Activated CD8-positive, alpha-beta T cell treated with anti-CD3 and anti-CD28 coated beads, Interleukin-2, amount 10 ng/mL, durations not matched to agents 7 days and 5 days (primary cell): ENCODE measurements around the gene CLEC11A. TPM values are rescaled to one million over a fixed set of nuclear protein-coding genes. Genes with fewer than 3 reads are reported as not detected.

ENCODE experiments used
- ATAC-seq: fragments of 150-1000 bp; cut with Tn5 transposase; one replicate; pipeline ENCODE4 v1.10.0; 2021; ENCODE audit warnings: moderate library complexity
- CTCF ChIA-PET: fragments of 350-600 bp; sonication (Branson Sonifier 250); formaldehyde crosslinking; loops from one replicate; lab custom pipeline; 2021; ENCODE audit warnings: antibody characterized with exemption; lab: Charles Lee
- POLR2A ChIA-PET: fragments of 350-600 bp; sonication (Branson Sonifier 250); formaldehyde crosslinking; loops from one replicate; lab custom pipeline; 2021; ENCODE audit warnings: antibody characterized with exemption; lab: Charles Lee
- DNase-seq: peaks from one replicate; pipeline ENCODE4 v3.0.0-alpha.2; 2020
- H3K27ac Mint-ChIP-seq: one replicate; pipeline ENCODE4 v1.8.0; 2021; ENCODE audit warnings: mild to moderate bottlenecking, mixed read lengths
- H3K27me3 Mint-ChIP-seq: one replicate; pipeline ENCODE4 v1.8.0; 2021; ENCODE audit warnings: low read depth, mixed read lengths
- H3K36me3 Mint-ChIP-seq: one replicate; pipeline ENCODE4 v1.8.0; 2021; ENCODE audit warnings: low read depth, mixed read lengths
- H3K4me1 Mint-ChIP-seq: one replicate; pipeline ENCODE4 v1.8.0; 2021; ENCODE audit warnings: low read depth, mixed read lengths
- H3K4me3 Mint-ChIP-seq: one replicate; pipeline ENCODE4 v1.8.0; 2021; ENCODE audit warnings: mild to moderate bottlenecking, mixed read lengths
- H3K9me3 Mint-ChIP-seq: one replicate; pipeline ENCODE4 v1.8.0; 2022; ENCODE audit warnings: mixed read lengths; ENCODE audit not compliant: insufficient read depth
- total RNA-seq, 2 experiments: library from RNA; stranded (reverse); gene quantifications; one replicate each; pipeline ENCODE4 v1.2.3, GENCODE V29; 2021

Gene CLEC11A, protein sequence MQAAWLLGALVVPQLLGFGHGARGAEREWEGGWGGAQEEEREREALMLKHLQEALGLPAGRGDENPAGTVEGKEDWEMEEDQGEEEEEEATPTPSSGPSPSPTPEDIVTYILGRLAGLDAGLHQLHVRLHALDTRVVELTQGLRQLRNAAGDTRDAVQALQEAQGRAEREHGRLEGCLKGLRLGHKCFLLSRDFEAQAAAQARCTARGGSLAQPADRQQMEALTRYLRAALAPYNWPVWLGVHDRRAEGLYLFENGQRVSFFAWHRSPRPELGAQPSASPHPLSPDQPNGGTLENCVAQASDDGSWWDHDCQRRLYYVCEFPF
- total RNA-seq: 1 to 10 TPM; 1.4 to 2.3 TPM

DNA sequence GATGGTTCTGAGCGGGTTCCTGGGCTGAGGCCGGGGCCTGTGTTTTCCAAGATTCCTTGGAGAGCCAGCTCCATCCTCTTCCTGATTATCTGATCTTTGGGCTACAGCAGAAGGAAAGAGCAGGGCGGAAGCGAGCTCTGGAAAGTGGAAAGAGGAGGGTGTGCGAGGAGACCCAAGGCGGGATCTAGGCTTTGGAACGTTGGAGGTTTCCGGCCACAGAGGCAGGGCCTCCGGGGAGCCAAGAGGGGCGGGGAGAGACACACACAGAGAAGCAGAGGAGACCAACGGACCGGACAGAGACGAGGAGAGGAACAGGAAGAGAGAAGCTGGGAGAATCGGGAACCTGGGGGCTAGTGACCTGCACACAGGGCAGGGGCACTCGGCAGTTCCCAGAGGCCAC lies at the start of gene CLEC11A:
Gene CLEC11A, plus strand, starts transcription at position 296 of the 400 bp plus-strand sequence. CDS start 162 bp downstream, outside the sequence.
- Mint-ChIP-seq H3K4me3 (peak within 1 kb of the TSS; percentile 77), H3K27ac (no peak within 1 kb of the TSS), H3K9me3 (no peaks in the 10 kb centered on the region), H3K4me1 (peaks cover 29% of the 10 kb centered on the region), H3K27me3 (peaks cover 33% of the 10 kb centered on the region), H3K36me3 (no peaks in the 10 kb centered on the region)
- no peak for ATAC-seq
- no peak for DNase-seq
- ChIA-PET POLR2A (no interaction called here), CTCF (interaction anchor here (1.0 kb wide), 1 partner anchor 199 kb away, joined by 3 read pairs; no protein-coding TSS in a partner anchor)

GRCh38 chr19:50676625-50677197 lies 46.5 kb upstream of the CLEC11A start:
- Mint-ChIP-seq H3K4me1 (peaks cover 4% of the 10 kb centered on the region), H3K9me3 (no peaks in the 10 kb centered on the region), H3K27ac (no peak overlapping the region), H3K4me3 (no peak overlapping the region), H3K27me3 (peaks cover 15% of the 10 kb centered on the region), H3K36me3 (no peaks in the 10 kb centered on the region)
- CTCF ChIA-PET: no interaction called here
- no peak for ATAC-seq
- POLR2A ChIA-PET: no interaction called here
- DNase-seq: no peak

GRCh38 chr19:50677636-50678035 lies 45.5 kb upstream of the CLEC11A start:
- H3K36me3 Mint-ChIP-seq: no peaks in the 10 kb centered on the region
- H3K27ac Mint-ChIP-seq: no peak overlapping the region
- H3K4me3 Mint-ChIP-seq: no peak overlapping the region
- ChIA-PET CTCF (no interaction called here), POLR2A (no interaction called here)
- H3K4me1 Mint-ChIP-seq: peaks cover 4% of the 10 kb centered on the region
- no peak for ATAC-seq
- peaks cover 19% of the 10 kb centered on the region for H3K27me3 Mint-ChIP-seq
- H3K9me3 Mint-ChIP-seq: no peaks in the 10 kb centered on the region
- DNase-seq: no peak

DNA sequence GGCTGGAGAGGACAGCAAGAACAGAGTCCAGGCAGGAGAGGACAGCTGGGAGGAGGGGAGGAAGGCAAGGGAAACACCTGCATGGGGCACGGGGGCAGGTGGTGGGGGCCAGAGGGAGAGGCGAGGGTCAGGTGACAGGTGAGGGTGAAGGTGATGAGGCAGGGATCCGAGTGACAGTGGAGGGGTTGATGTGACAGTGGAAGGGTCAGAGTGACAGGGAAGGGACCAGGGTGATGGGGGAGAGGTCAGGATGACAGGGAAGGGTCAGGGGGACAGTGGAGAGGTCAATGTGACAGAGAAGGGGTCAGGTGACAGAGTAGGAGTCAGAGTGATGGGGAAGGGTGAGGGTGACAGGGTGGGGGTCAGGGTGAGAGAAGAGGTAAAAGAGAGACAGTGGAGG lies 44.8 kb upstream of the CLEC11A start:
- DNase-seq (no peak), ATAC-seq (no peak)
- ChIA-PET CTCF (no interaction called here), POLR2A (no interaction called here)
- no peaks in the 10 kb centered on the region for H3K9me3 Mint-ChIP-seq
- H3K27me3 Mint-ChIP-seq: peaks cover 14% of the 10 kb centered on the region
- H3K4me3 Mint-ChIP-seq: no peak overlapping the region
- H3K4me1 Mint-ChIP-seq: peaks cover 4% of the 10 kb centered on the region
- H3K27ac Mint-ChIP-seq: no peak overlapping the region
- no peaks in the 10 kb centered on the region for H3K36me3 Mint-ChIP-seq

DNA sequence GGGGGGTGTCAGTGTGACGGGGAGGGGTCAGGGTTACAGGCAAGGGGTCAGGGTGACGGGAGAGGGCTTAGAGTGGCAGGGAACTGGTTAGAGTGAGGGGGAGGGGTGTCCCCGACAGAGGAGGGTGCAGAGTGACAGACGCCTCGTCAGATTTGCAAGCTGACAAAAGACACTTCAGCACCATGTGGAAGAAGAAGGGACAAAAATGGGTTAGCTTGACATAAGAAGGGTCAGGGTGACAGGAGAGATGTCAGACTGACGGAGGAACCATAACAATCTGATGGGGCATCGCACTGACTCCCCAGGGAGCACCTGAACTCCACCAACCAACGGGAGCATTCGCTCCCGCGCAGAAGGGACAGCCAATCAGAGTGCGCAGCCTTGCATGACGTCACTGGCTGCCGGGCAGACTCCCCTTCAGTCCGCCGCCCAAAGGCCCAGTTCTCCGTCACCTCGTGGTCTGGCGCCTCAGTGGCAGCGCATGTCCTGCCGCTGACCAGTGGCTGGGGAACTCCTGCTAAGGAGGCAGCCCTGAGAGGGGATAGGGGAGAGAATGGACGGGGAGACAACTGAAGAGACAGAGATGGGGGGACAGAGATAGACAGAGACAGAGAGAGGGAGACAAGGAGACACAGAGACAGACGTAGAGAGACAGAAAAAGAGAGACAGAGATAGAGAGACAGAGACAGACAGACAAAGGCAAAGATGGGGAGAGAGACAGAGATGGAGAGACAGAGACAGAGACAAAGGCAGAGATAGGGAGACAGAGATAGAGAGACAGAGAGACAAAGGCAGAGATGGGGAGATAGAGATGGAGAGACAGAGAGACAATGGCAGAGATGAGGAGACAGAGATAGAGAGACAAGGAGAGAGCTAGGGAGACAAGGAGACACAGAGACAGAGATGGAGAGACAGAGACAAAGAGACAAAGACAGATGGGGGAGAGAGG lies 43.7 kb upstream of the CLEC11A start:
- peak; percentile 96 for ATAC-seq
- H3K27me3 Mint-ChIP-seq: peaks cover 15% of the 10 kb centered on the region
- POLR2A ChIA-PET: interaction anchor here (0.6 kb wide), 1 partner anchor 1041 kb away, joined by 3 read pairs; no protein-coding TSS in a partner anchor
- H3K4me1 Mint-ChIP-seq: peaks cover 4% of the 10 kb centered on the region
- peak; percentile 85 for DNase-seq
- no peak overlapping the region for H3K4me3 Mint-ChIP-seq
- no peaks in the 10 kb centered on the region for H3K36me3 Mint-ChIP-seq
- H3K27ac Mint-ChIP-seq: no peak overlapping the region
- CTCF ChIA-PET: interaction anchor here (0.7 to 1.0 kb wide), 2 partner anchors 10 to 219 kb away, joined by 3 read pairs; no protein-coding TSS in a partner anchor
- no peaks in the 10 kb centered on the region for H3K9me3 Mint-ChIP-seq

DNA sequence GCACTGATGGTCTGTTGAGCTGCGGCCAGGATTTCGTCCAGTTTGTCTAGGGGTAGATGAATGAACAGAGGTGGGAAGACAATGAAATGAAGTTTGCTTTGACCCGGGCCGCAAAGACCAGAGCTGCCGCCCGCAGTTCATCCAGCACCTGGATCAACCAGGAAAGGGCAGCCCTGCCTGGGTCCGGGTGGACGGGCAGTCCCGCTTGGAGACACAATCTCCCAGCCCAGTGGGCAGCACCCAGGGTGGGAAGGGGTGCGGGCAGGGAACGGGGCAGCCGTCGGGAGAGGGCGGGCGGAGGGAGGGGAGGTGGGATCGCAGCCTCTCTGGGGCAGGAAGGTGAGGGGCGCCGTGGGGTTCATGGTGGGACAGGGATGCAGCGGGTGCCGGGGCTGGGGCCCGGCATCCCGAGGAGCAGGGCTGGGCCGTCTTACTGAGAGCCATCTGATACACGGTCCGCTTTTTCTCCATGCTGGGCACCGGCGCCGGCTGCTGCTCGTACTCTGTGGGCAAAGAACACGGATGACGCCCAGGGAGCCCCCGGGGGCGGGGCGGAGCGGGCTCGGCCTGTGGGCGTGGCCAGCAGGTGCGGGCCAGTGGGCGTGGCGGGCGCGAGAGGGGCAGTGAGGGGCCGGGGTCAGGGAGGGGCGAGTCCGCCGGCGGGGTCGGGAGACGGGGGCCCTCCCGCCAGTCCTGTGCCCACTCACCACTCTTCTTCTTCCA lies 36.7 kb upstream of the CLEC11A start:
- Mint-ChIP-seq H3K27me3 (peaks cover 19% of the 10 kb centered on the region), H3K27ac (no peak overlapping the region), H3K4me3 (no peak overlapping the region), H3K9me3 (no peaks in the 10 kb centered on the region), H3K4me1 (no peaks in the 10 kb centered on the region), H3K36me3 (no peaks in the 10 kb centered on the region)
- no peak for DNase-seq
- ChIA-PET CTCF (no interaction called here), POLR2A (no interaction called here)
- no peak for ATAC-seq

DNA sequence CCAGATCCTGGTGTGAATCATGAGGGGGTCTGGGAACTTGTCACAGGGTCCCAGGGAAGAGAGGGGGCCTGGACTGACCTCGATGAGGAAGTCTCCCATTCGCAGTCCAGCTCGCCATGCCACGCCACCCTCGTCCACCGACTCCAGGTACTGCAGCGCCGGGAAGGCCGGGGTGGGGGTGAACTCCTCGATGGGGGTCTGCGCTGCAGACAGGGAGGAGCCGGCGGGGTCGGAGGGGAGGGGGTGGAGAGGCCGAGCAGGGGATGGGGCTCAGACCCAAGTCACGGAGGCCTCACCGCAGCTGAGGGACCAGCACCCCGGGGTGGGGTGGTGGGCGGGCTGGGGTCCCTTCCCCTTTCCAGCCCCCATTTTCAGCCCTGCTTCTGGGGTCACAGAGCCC lies 34.4 kb upstream of the CLEC11A start:
- CTCF ChIA-PET: no interaction called here
- H3K9me3 Mint-ChIP-seq: no peaks in the 10 kb centered on the region
- H3K27me3 Mint-ChIP-seq: peaks cover 26% of the 10 kb centered on the region
- H3K4me1 Mint-ChIP-seq: no peaks in the 10 kb centered on the region
- POLR2A ChIA-PET: no interaction called here
- DNase-seq (no peak), ATAC-seq (no peak)
- no peak overlapping the region for H3K27ac Mint-ChIP-seq
- H3K36me3 Mint-ChIP-seq: no peaks in the 10 kb centered on the region
- H3K4me3 Mint-ChIP-seq: no peak overlapping the region

DNA sequence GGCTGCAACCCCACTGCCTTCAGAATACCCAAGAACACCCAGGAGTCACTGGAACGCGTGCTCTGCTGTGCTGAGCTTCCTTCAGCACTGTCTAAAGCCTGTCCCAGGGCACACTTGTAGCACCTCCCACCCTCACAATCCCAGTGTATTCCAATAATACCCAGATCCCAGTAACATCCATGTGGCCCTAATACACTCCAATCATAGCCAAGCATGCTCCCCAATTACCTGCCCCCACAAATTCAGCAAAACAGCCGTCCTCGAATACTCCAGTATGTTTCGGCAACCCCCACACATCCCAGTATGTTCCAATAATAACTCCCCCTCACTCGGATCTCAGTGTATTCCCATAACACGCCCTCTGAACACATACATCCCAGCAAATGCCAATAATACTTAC lies 32.7 kb upstream of the CLEC11A start:
- ATAC-seq (no peak), DNase-seq (no peak)
- Mint-ChIP-seq H3K4me1 (no peaks in the 10 kb centered on the region), H3K27ac (no peak overlapping the region), H3K27me3 (peaks cover 26% of the 10 kb centered on the region), H3K36me3 (no peaks in the 10 kb centered on the region), H3K9me3 (no peaks in the 10 kb centered on the region), H3K4me3 (no peak overlapping the region)
- POLR2A ChIA-PET: no interaction called here
- CTCF ChIA-PET: no interaction called here

GRCh38 chr19:50693064-50693975 lies 29.8 kb upstream of the CLEC11A start:
- ChIA-PET CTCF (no interaction called here), POLR2A (no interaction called here)
- H3K27me3 Mint-ChIP-seq: peaks cover 27% of the 10 kb centered on the region
- H3K36me3 Mint-ChIP-seq: no peaks in the 10 kb centered on the region
- DNase-seq (no peak), ATAC-seq (no peak)
- H3K4me1 Mint-ChIP-seq: no peaks in the 10 kb centered on the region
- no peak overlapping the region for H3K27ac Mint-ChIP-seq
- no peak overlapping the region for H3K4me3 Mint-ChIP-seq
- no peaks in the 10 kb centered on the region for H3K9me3 Mint-ChIP-seq

DNA sequence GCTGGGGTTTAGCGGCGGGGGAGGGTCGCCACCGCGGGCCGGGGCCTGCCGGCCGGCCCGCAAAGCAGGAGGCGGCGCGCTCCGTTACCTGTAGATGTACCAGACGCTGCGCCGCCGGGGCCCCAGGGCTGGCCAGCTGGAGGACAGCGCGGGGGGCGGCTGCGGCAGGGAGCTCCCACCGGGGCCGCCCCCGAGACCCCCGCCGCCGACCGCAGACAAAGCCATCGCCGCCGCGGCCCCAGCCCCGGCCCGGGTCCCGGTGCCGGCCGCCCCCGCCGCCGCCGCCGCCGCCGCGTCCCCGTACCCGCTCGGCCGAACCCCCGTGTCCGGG lies 28.4 kb upstream of the CLEC11A start:
- Mint-ChIP-seq H3K27me3 (peaks cover 27% of the 10 kb centered on the region), H3K9me3 (no peaks in the 10 kb centered on the region), H3K36me3 (no peaks in the 10 kb centered on the region), H3K4me1 (no peaks in the 10 kb centered on the region), H3K4me3 (no peak overlapping the region), H3K27ac (no peak overlapping the region)
- ChIA-PET POLR2A (no interaction called here), CTCF (no interaction called here)
- peak; percentile 17 for ATAC-seq
- no peak for DNase-seq
